ENCODE measurements around the gene JUNB. TPM values are rescaled to one million over a fixed set of nuclear protein-coding genes. Genes with fewer than 3 reads are reported as not detected.

The JUNB gene
- total and polyA plus RNA-seq, 2 of the 8 experiments (the other 6 are each of a cell fraction or from before 2014, with no cell fraction given) = 7.4 to 10.0 TPM

DNA sequence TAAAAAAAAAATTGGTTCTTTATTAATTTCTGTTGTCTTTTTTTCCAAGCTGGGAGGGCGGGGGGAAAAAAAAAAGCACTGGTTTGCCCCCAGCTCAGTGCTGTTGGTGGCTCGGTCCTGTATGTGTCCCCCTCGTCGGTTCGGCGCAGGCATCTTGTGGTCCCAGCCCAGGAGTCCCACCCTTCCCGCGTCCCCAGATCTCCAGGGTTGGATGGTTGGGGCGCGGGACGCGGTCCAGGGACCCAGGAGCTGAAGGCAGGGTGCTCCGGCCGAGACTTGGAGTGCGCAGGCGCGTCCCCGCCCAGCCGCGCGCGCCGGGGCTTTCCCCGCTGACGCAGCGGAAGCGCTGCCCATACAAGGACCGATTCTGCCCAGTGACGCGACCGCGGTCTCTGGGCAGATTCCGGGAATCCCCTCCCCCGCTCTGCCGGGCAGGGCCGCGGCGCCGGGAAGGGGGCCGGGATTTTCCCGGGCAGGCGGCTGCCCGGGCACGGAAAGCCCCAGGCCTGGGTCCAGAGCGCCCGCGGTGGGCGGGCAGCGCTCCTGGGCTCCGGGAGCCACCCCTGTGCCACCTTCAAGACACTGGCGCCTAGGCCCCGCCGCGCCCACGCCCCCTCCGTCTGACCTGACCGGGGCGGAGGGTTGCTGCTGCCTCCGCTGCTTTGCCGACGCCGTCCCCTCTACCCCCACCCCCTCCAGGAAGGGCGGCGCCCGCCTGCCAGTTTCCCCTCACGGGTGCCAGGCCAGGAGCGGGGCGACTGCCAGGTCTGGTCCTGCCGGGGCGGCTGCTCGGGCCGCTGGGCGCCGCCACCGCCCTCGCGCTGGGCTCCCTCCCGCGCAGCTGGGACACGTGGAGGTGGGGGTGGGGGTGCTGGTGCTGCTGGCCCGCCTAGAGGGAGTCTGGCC, 2.3 kb downstream of the JUNB start:
- no peak overlapping the region; the same call in 1 of the 2 replicates for H2BK12ac ChIP-seq (ENCODE audit: low read depth, low read length)
- peaks cover 5 to 33% (median 22%) of the 10 kb centered on the region in 4 experiments for H3K4me1 ChIP-seq (replicated peaks in 1 of 4; ENCODE audit: control insufficient read depth in 3 of 4, insufficient read depth in 4 of 4, low read length in 3 of 4)
- no peak overlapping the region for H3K56ac ChIP-seq (replicated peaks; ENCODE audit: insufficient read length, low read depth, low read length)
- DNase-seq (ENCODE audit: low read depth in 1 of 2, low spot score in 2 of 2) = peak in 1 of 2 experiments; percentile 95
- H3K27ac ChIP-seq (ENCODE audit: low read depth, low read length) = peak overlapping the region; percentile 88
- WGBS, 2 experiments (ENCODE audit: extremely low coverage in 1 of 2, insufficient coverage in 1 of 2, insufficient read length in 1 of 2, insufficient replicate concordance in 2 of 2, low coverage in 1 of 2, low lambda C conversion rate in 2 of 2, missing lambda C conversion rate in 1 of 2) = 1% methylated on average over 44 of the region's 81 CpGs; no CpG with 5 or more reads in 1 of the 2 experiments
- H3K27me3 ChIP-seq (replicated peaks in 1 of 4; ENCODE audit: control insufficient read depth in 3 of 4, extremely low read depth in 1 of 4, insufficient read depth in 3 of 4, low read length in 3 of 4) = peaks cover 0 to 18% (median 13%) of the 10 kb centered on the region in 4 experiments; a peak in 5 of 7 replicates
- FAIRE-seq = no peak
- no peak overlapping the region for H3K23ac ChIP-seq (ENCODE audit: insufficient read length)
- no peak overlapping the region for H2AK5ac ChIP-seq (ENCODE audit: low read depth, low read length)
- peak overlapping the region; percentile 48; the same call in 1 of the 2 replicates for H3K18ac ChIP-seq (ENCODE audit: extremely low read depth, low read length)
- H3K4ac ChIP-seq (replicated peaks; ENCODE audit: insufficient read length, low read depth, low read length) = no peak overlapping the region
- peak overlapping the region; percentile 68 to 80 (median 75) for H3K9ac ChIP-seq (replicated peaks in 1 of 4; ENCODE audit: extremely low read depth in 1 of 4, low read depth in 3 of 4, low read length in 3 of 4)
- H3K4me3 ChIP-seq (ENCODE audit: extremely low read depth in 1 of 4, insufficient read depth in 2 of 4, low read depth in 3 of 4, low read length in 4 of 4) = peak overlapping the region; percentile 46 to 71 (median 54)
- H2AFZ ChIP-seq (ENCODE audit: low read length) = no peak overlapping the region
- H2BK15ac ChIP-seq (ENCODE audit: low read length) = no peak overlapping the region
- no peak overlapping the region for H3K14ac ChIP-seq (ENCODE audit: insufficient read length)
- H3K79me1 ChIP-seq (ENCODE audit: low read depth, low read length) = no peaks in the 10 kb centered on the region
- H2BK5ac ChIP-seq (ENCODE audit: low read depth, low read length) = peak overlapping the region; percentile 75
- POLR2A ChIA-PET (ENCODE audit: partially characterized antibody) = interaction anchor here (0.7 to 15.2 kb wide), 20 partner anchors 7 to 359 kb away, joined by 3 to 317 read pairs (median 4); partner anchors contain the start of genes HOOK2, PRDX2, RTBDN and THSD8
- H3K9me3 ChIP-seq (ENCODE audit: insufficient read depth in 2 of 2, low read depth in 1 of 2, low read length in 1 of 2) = no peaks in the 10 kb centered on the region
- H3K23me2 ChIP-seq (ENCODE audit: low read depth, low read length) = peaks cover 29% of the 10 kb centered on the region
- H2BK120ac ChIP-seq (replicated peaks; ENCODE audit: low read depth, low read length) = no peak overlapping the region
- H4K5ac ChIP-seq (ENCODE audit: insufficient read length, low read depth, low read length) = peak overlapping the region; percentile 55
- H3K4me2 ChIP-seq (ENCODE audit: insufficient read depth in 1 of 2, low read depth in 2 of 2, low read length in 2 of 2) = peak overlapping the region; percentile 74 to 97
- H4K8ac ChIP-seq (ENCODE audit: extremely low read depth, insufficient read depth, low read length) = peak overlapping the region; percentile 95; the same call in 1 of the 2 replicates
- no peaks in the 10 kb centered on the region for H4K20me1 ChIP-seq (replicated peaks in 1 of 2; ENCODE audit: control insufficient read depth in 1 of 2, insufficient read depth in 2 of 2, low read length in 2 of 2)
- no peaks in the 10 kb centered on the region for H3K79me2 ChIP-seq (ENCODE audit: control insufficient read depth in 1 of 2, insufficient read depth in 2 of 2, low read length in 2 of 2)
- no peak overlapping the region for H2BK20ac ChIP-seq (ENCODE audit: low read length)
- peaks cover 0 to under 1% (median 0%) of the 10 kb centered on the region in 4 experiments; a peak in 1 of 8 replicates for H3K36me3 ChIP-seq (ENCODE audit: control insufficient read depth in 2 of 4, insufficient read depth in 4 of 4, low read length in 3 of 4)
- peak overlapping the region; percentile 94 for H4K91ac ChIP-seq (replicated peaks; ENCODE audit: insufficient read length, low read length)
- CTCF ChIA-PET (ENCODE audit: partially characterized antibody) = interaction anchor here (1.1 to 17.9 kb wide), 5 partner anchors 14 to 82 kb away, joined by 6 to 288 read pairs (median 60); no protein-coding TSS in a partner anchor
- TF ChIP-seq YY1 (IDR thresholded peaks at IDR 0.05; ENCODE audit: low read depth, low read length) (peak; percentile 56; the same call in 1 of the 2 replicates), CHD2 (IDR thresholded peaks at IDR 0.05; ENCODE audit: low read length) (peak; percentile 64), HDAC2 (IDR thresholded peaks at IDR 0.05; ENCODE audit: borderline replicate concordance in 1 of 2, low read depth in 2 of 2, low read length in 2 of 2) (no peak), PHF8 (conservative IDR thresholded peaks at IDR 0.05; ENCODE audit: low read depth, low read length) (0 out of 2 replicates have a peak, but pooled peaks have one; percentile 73)
